IMR-90 (cell line): ENCODE data around the gene TRPM4. TPM values are rescaled to one million over a fixed set of nuclear protein-coding genes. Genes with fewer than 3 reads are reported as not detected.
A peak's percentile ranks its signal among the peaks of the same experiment; 100 is the strongest.
"Not testable (repeated sequence)": the region's sequence is repeated elsewhere in the genome, so short reads cannot be mapped to it uniquely, and the experiment has no call there.

Experiments used
- ATAC-seq: fragments of 200-7000 bp; cut with Tn5 transposase; 2 replicates; pipeline ENCODE4 v1.9.1; 2020; ENCODE audit warnings: low read depth, mild to moderate bottlenecking, moderate library complexity
- BruUV-seq: library from RNA; stranded (reverse); fragments of 400-500 nt; replicated peaks from 2 replicates; lab custom pipeline; 2021; lab: Mats Ljungman, UMichigan
- CTCF ChIA-PET: fragments of 300-600 bp; formaldehyde crosslinking; extraction: SDS; loops from one replicate; lab custom pipeline; 2021; ENCODE audit warnings: antibody characterized with exemption; lab: Yijun Ruan, JAX
- POLR2A ChIA-PET: fragments of 300-600 bp; sonication (Branson Sonifier 250); formaldehyde crosslinking; loops from one replicate; lab custom pipeline; 2022; ENCODE audit warnings: antibody characterized with exemption; ENCODE audit not compliant: unreplicated experiment; lab: Charles Lee
- DNase-seq: peaks from one replicate; pipeline ENCODE4 v3.0.0; 2013
- H2AFZ ChIP-seq: replicated peaks from 2 replicates; pipeline ENCODE3; 2013; ENCODE audit warnings: low read length, mild to moderate bottlenecking; ENCODE audit not compliant: poor library complexity
- H2AK5ac ChIP-seq: 2 replicates; pipeline ENCODE4 v1.6.1; 2013; ENCODE audit warnings: low read depth, low read length, inconsistent platforms
- H2AK9ac ChIP-seq: replicated peaks from 2 replicates; pipeline ENCODE3; 2013; ENCODE audit warnings: mild to moderate bottlenecking, low read depth, low read length, moderate library complexity; ENCODE audit not compliant: poor library complexity
- H2BK120ac ChIP-seq: 2 replicates; pipeline ENCODE4 v1.6.1; 2013; ENCODE audit warnings: low read depth, low read length, inconsistent platforms
- H2BK15ac ChIP-seq: 3 replicates; pipeline ENCODE4 v1.6.1; 2013; ENCODE audit warnings: low read depth, low read length, inconsistent platforms
- H2BK20ac ChIP-seq: 2 replicates; pipeline ENCODE4 v1.6.1; 2013; ENCODE audit warnings: low read depth, mild to moderate bottlenecking, inconsistent platforms, low read length, moderate library complexity
- H2BK5ac ChIP-seq: 2 replicates; pipeline ENCODE4 v1.6.1; 2013; ENCODE audit warnings: mild to moderate bottlenecking, low read depth, low read length, inconsistent platforms; ENCODE audit not compliant: poor library complexity, severe bottlenecking
- H3K14ac ChIP-seq: replicated peaks from 2 replicates; pipeline ENCODE4 v1.6.1; 2013; ENCODE audit warnings: low read depth, low read length, inconsistent platforms
- H3K18ac ChIP-seq: 2 replicates; pipeline ENCODE4 v1.6.1; 2013; ENCODE audit warnings: low read depth, low read length, control low read depth
- H3K23ac ChIP-seq: 2 replicates; pipeline ENCODE4 v1.6.1; 2013; ENCODE audit warnings: low read depth, low read length, inconsistent platforms
- H3K27ac ChIP-seq: 2 replicates; pipeline ENCODE4 v1.5.1; 2013; ENCODE audit warnings: mild to moderate bottlenecking, control low read depth, low read length; ENCODE audit not compliant: insufficient read depth
- H3K27me3 ChIP-seq: 2 replicates; pipeline ENCODE4 v1.6.1; 2013; ENCODE audit warnings: low read length; ENCODE audit not compliant: control insufficient read depth, insufficient read depth
- H3K36me3 ChIP-seq: 2 replicates; pipeline ENCODE4 v1.6.1; 2013; ENCODE audit warnings: low read length, mixed read lengths; ENCODE audit not compliant: control insufficient read depth, insufficient read depth
- H3K4ac ChIP-seq: 2 replicates; pipeline ENCODE4 v1.6.1; 2013; ENCODE audit warnings: low read depth, low read length, inconsistent platforms
- H3K4me1 ChIP-seq: 2 replicates; pipeline ENCODE4 v1.6.1; 2013; ENCODE audit warnings: low read length, mixed read lengths; ENCODE audit not compliant: control insufficient read depth, insufficient read depth
- H3K4me2 ChIP-seq: 2 replicates; pipeline ENCODE4 v1.6.1; 2013; ENCODE audit warnings: low read depth, mild to moderate bottlenecking, control low read depth, low read length, moderate library complexity
- H3K4me3 ChIP-seq: 2 replicates; pipeline ENCODE4 v1.5.1; 2013; ENCODE audit warnings: low read depth, mild to moderate bottlenecking, control low read depth, low read length, moderate library complexity; ENCODE audit not compliant: insufficient read depth
- H3K56ac ChIP-seq: 2 replicates; pipeline ENCODE4 v1.6.1; 2013; ENCODE audit warnings: low read length, inconsistent platforms; ENCODE audit not compliant: insufficient read depth; ENCODE audit errors: extremely low read depth
- H3K79me1 ChIP-seq, 2 experiments: 2 replicates each; pipeline ENCODE4 v1.6.1; 2013; ENCODE audit warnings: low read length in 2 of 2, inconsistent platforms in 1 of 2, low read depth in 1 of 2
- H3K9ac ChIP-seq: 2 replicates; pipeline ENCODE4 v1.6.1; 2013; ENCODE audit warnings: low read depth, low read length, control low read depth
- H3K9me1 ChIP-seq: 2 replicates; pipeline ENCODE4 v1.6.1; 2013; ENCODE audit warnings: low read length, inconsistent platforms; ENCODE audit not compliant: insufficient read depth
- H3K9me3 ChIP-seq: 2 replicates; pipeline ENCODE4 v1.6.1; 2013; ENCODE audit warnings: low read length; ENCODE audit not compliant: control insufficient read depth, insufficient read depth
- H4K20me1 ChIP-seq: 2 replicates; pipeline ENCODE4 v1.6.1; 2013; ENCODE audit warnings: low read length, inconsistent platforms; ENCODE audit not compliant: insufficient read depth
- H4K5ac ChIP-seq: 2 replicates; pipeline ENCODE4 v1.6.1; 2013; ENCODE audit warnings: mild to moderate bottlenecking, low read depth, low read length, control low read depth
- H4K8ac ChIP-seq, 2 experiments: 2 replicates each; pipeline ENCODE4 v1.6.1; 2013; ENCODE audit warnings: low read depth in 2 of 2, low read length in 2 of 2, control low read depth in 1 of 2, inconsistent platforms in 1 of 2
- H4K91ac ChIP-seq: 2 replicates; pipeline ENCODE4 v1.6.1; 2013; ENCODE audit warnings: low read depth, low read length, inconsistent platforms; ENCODE audit not compliant: insufficient read depth
- FOS ChIP-seq: fragments of 150-350 bp; IDR thresholded peaks from 2 replicates; pipeline ENCODE4 v1.6.1; 2016; ENCODE audit warnings: low read depth, low read length
- POLR2A ChIP-seq: IDR thresholded peaks from 2 replicates; pipeline ENCODE4 v1.6.1; 2012; ENCODE audit warnings: mild to moderate bottlenecking, low read depth, low read length
- SMC3 ChIP-seq: fragments of 150-350 bp; IDR thresholded peaks from 2 replicates; pipeline ENCODE4 v1.6.1; 2016; ENCODE audit warnings: low read depth, mild to moderate bottlenecking, antibody characterized with exemption, low read length, moderate library complexity
- WGBS, 2 experiments: methylation state at CpG; one replicate each; pipeline versions ENCODE4 v1.1.5 to v1.1.7; 2013; ENCODE audit warnings: missing lambda C conversion rate in 2 of 2; ENCODE audit not compliant: insufficient read length in 1 of 2; ENCODE audit errors: extremely low coverage in 2 of 2; 5-methylcytosine and 5-hydroxymethylcytosine counted together
- dilution Hi-C: fragments of 300-500 bp; cut with HindIII; formaldehyde crosslinking; loops from one replicate; pipeline ENCODE4 v1.14.3; 2018; ENCODE audit warnings: low sequenced_read_pairs; ENCODE audit not compliant: unreplicated experiment
- in situ Hi-C: fragments of 300-500 bp; cut with MboI; formaldehyde crosslinking; loops from 3 replicates; pipeline ENCODE4 v1.14.3; 2019; ENCODE audit warnings: low sequenced_read_pairs, inconsistent platforms, mixed read lengths
- intact Hi-C: fragments of 100-400 bp; cut with micrococcal nuclease; formaldehyde crosslinking; loops from 2 replicates; pipeline ENCODE4 v1.10.0; 2022
- polyA plus RNA-seq, 3 experiments: library from polyadenylated mRNA; depleted of rRNA; stranded (reverse); fragments of >200 nt; gene quantifications; 2 replicates each; pipeline ENCODE4 v1.2.3, GENCODE V29; 2012; ENCODE audit warnings: low replicate concordance in 1 of 3
- total RNA-seq: library from RNA; depleted of rRNA; stranded (reverse); fragments of >200 nt; gene quantifications from 2 replicates; pipeline ENCODE4 v1.2.3, GENCODE V29; 2012

TRPM4 gene
- total and polyA plus RNA-seq, 2 of the 4 experiments (the other 2 are of a cell fraction), result 2.2 to 19.7 TPM

DNA sequence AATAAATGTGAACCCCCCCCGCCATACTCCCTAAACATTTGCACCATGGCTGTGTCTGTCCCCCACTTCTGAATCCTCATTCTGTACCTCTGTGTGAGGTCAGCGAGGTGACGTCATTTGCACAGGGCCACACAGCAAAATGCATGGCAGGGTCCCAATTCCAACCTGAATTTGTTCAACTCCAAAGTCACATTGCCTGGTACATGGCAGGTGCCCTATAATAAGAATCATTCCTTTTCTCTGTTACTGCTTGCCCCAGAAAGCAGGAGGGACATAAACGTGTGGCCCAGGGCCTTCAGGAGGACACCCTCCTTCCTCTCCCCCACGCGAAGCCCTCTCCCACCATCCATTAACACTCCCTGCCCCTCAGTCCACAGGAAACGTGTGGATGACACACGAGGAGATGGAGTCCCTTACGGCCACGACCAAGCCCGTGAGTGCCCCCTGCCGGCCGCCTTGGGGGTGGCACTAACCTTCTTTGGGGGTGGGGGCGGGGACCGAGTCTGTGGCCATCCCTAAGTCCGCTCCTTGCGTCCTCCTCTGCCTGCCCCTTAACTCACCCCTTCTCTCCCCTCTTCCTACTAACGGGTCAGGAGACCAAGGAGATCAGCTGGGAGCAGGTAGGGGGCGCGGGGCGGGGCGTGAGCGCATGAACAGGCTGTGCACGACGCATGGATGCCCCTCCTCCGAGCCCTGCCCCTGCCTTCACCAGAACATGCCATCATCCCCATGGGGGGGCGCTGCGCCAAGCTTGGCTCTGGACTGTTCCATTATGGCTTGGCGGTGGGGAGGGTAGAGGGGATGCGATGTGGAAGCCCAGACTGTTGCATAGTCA, 11.8 kb upstream of the TRPM4 start (continued):
- TF ChIP-seq SMC3, result peak; percentile 63
- TF ChIP-seq FOS, result no peak
- TF ChIP-seq POLR2A, result no peak

DNA sequence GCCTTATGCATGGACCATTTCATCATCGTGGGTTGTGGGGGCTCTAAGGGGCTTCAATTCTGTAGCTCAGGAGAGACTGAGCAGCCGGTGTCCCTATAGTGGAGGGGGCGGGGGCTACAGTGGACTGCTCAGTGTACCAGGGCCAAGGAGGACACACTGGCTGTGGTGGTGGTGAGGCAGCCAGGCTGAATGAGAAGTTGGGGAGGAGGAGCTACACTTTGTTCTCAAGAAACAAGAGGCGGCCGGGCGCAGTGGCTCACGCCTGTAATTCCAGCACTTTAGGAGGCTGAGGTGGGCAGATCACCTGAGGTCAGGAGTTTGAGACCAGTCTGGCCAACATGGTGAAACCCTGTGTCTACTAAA, 11.2 kb upstream of the TRPM4 start:
- H3K27ac ChIP-seq, H3K27me3 ChIP-seq, H2BK20ac ChIP-seq, H3K18ac ChIP-seq, H4K5ac ChIP-seq, H2BK5ac ChIP-seq, H4K20me1 ChIP-seq, H2AK9ac ChIP-seq, H2BK15ac ChIP-seq, H3K23ac ChIP-seq, dilution Hi-C loops, H3K79me1 ChIP-seq, H2BK120ac ChIP-seq, H4K91ac ChIP-seq, H3K4ac ChIP-seq, BruUV-seq, POLR2A ChIA-PET, H3K9ac ChIP-seq, ATAC-seq, H3K9me1 ChIP-seq, H3K56ac ChIP-seq, in situ Hi-C loops, H3K14ac ChIP-seq, H3K9me3 ChIP-seq, H3K36me3 ChIP-seq, H3K4me3 ChIP-seq: not testable (repeated sequence)
- peak overlapping the region; percentile 41 to 80; a peak in 2 of 4 replicates for H4K8ac ChIP-seq
- H3K4me2 ChIP-seq, result peak overlapping the region; percentile 87
- 10% methylated on average over 2 of the region's 7 CpGs; no CpG with 5 or more reads in 1 of the 2 experiments for WGBS, 2 experiments
- H3K4me1 ChIP-seq, result peaks cover 12% of the 10 kb centered on the region
- DNase-seq, result peak; percentile 19
- intact Hi-C loops, result loop anchor here (1.0 kb wide), 1 partner anchor 48 kb away; no protein-coding TSS in a partner anchor
- peak overlapping the region; percentile 94 for H2AFZ ChIP-seq
- CTCF ChIA-PET, result interaction anchor here (0.6 to 2.0 kb wide), 8 partner anchors 10 to 176 kb away, joined by 3 to 10 read pairs (median 3); partner anchors contain the start of gene LIN7B
- H2AK5ac ChIP-seq, result peak overlapping the region; percentile 13; the same call in 1 of the 2 replicates
